HPDE6-E6E7 (cell line): ENCODE measurements around the gene PHYHIPL.

Source experiments
- DNase-seq: peaks from one replicate; pipeline ENCODE4 v3.0.0; 2011; ENCODE audit warnings: missing footprints; ENCODE audit errors: extremely low spot score

The PHYHIPL gene

GRCh38 chr10:59176241-59177030 is at the start of gene PHYHIPL:
PHYHIPL (plus strand) TSS chr10:59176643; CDS start chr10:59176854, 211 bp downstream.
- peak; percentile 41 for DNase-seq

DNA sequence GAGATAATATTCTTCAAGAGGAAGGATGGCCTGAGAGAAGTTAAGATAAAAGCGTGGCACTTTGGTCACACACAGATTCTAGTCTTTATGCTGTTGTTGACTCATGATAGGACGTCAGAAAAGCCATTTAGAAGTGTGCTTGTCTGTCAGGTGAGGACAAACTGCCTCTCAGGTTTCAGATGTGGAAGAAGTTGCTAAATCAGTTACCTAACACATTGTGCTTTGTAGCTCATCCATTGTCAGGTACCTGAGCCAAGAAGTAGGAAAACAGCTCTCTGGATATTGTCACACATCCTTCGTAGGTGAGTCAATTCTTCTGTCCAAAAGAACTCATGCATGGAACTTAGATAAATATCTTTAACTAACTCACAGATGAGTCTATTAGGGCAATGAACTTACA is 49.5 kb upstream of the PHYHIPL start:
- no peak for DNase-seq

DNA sequence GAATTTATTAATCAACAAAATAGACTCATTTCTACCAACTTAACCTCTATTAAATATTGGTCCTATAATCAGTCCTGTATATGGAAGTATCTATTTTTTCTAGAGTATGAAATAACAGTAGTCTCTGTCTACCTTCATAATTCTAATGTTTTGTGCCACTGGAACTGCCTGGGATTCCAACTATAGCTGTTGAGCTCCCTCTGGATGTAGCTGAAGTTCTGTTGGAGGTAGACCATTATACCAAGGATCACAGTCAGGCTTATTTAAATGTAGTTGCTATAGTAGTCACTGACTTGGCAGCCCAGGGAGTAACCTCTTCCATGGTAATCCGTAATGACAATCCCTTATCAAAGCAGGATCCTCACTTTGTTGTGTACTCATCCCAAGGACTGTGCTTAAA is 48.5 kb upstream of the PHYHIPL start:
- no peak for DNase-seq

DNA sequence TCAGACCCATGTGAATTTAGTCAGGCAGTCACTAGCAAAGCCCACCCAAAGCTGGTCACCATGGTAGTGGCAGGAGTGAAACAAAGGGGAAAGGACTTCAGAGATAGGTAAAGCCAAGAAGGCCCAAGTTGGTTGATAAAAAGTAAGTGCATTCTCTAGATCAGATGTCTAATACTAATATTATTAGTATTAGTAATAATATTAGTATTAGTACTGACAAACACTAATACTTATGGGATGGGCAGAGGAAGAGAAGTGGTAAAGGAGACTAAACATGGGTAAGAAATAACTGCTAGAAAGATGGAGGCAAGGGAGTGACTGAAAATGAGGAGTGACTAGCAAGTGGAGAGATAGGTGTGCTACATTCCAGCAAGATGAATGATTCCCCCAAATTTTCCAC is 46.6 kb upstream of the PHYHIPL start:
- no peak for DNase-seq

DNA sequence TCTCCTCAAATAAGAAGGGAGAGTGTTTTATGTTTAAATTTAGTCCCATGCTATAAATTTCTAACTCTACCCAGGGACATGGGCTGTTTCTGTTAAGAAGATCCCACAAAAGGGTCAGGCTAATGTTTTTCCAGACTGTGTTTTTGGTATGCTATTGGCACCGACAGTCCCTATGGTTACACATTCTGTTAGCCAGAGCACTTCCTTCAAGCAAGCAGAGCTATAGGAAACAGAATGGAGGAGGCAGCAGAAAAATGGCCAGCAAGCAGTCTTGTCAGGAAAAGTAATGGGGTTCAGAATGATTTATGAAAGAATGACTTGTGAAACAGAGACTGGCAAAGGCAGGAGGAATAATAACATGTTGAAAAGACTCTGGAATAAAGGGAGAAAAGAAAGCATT is 44.8 kb upstream of the PHYHIPL start:
- DNase-seq: no peak

GRCh38 chr10:59133841-59134593 is 42.4 kb upstream of the PHYHIPL start:
- DNase-seq: no peak

- DNase-seq: no peak
Measured at GRCh38 chr10:59134785-59135184, 41.7 kb upstream of the PHYHIPL start.

DNA sequence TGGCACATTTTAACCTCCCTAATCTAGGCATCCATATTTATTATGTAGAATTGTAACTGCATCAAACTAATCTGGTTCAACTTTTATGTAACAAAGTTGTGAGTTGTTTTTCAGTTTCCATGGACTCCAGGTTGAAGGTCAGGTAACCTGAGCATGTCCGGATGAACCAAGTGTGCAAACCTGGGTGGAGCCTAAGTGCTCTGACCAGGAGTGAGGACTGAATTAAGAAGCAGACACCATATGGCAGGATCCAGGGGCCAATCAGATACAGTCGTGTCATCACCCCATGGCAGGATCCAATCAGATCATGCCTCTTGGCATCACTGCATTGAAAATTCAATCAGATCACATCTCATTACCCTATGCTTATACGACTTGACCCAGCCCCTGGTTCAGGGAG is 41.2 kb upstream of the PHYHIPL start:
- no peak for DNase-seq

DNA sequence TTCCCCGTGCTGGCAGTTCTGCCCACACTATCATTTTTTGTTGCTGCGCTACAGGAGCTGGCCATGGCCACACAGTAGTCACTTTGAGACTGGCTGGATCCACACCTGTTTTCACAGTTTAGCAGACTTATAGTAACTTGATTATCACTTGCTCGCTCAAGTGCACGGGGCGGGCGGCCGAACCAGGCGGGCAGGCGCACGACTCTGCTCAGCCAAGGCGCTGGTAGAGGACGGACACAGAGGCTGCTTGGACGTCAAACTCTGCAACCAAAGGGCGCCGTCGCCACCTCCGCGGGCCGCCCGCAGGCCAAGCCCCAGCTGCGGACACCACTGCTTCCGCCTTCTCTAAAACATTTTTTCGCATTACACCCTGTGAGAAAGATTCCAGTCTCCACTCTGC is 38.4 kb upstream of the PHYHIPL start:
- DNase-seq: no peak

- no peak for DNase-seq
Measured at GRCh38 chr10:59143544-59143943, 32.9 kb upstream of the PHYHIPL start.

DNA sequence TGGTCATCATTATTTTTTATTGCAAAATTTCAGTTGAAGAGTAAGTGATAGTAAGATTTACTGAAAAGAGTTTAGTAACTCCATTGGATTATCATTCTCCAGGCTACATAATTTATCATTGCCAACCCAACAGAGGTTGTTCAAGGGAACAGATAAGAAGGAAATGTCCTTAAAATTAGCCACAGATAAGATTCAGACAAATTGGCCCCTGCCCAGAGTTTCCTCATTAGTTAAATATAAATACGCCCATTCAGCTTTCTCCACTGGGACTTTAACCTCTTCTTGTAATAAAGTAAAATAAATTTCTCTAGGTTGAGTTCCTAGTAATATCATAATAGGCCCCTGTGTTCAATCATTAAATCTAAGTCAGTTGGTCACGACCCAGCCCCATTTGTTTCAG is 27.7 kb upstream of the PHYHIPL start:
- no peak for DNase-seq

DNA sequence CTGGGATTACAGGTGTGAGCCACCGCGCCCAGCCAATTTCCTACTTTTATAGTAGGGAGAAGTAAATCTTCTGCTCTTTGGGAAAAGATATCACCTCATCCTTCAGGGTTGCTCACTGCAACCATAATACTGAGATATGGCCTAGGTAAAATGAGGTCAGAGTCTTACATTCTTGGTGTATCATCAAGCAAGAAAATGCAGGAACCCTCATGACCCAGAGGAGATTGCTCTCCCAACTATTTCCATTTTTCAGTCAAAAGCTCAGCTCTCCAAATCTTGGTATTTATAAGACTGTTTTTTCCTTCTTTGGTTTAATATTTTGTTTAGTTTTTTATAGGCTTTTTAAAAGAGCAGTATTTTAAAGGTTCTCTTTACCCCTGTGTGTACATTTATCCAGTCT is 20.9 kb upstream of the PHYHIPL start:
- DNase-seq: no peak

- no peak for DNase-seq
Measured at GRCh38 chr10:59167512-59167911, 8.9 kb upstream of the PHYHIPL start.

- no peak for DNase-seq
Measured at GRCh38 chr10:59172567-59172966, 3.9 kb upstream of the PHYHIPL start.

GRCh38 chr10:59173414-59173813 is 3.0 kb upstream of the PHYHIPL start:
- DNase-seq: peak; percentile 43

- no peak for DNase-seq
Measured at GRCh38 chr10:59175538-59176240, 754 bp upstream of the PHYHIPL start.

- DNase-seq: peak; percentile 68
Measured at GRCh38 chr10:59177031-59177797, 771 bp downstream of the PHYHIPL start.

GRCh38 chr10:59177836-59178235 is 1.4 kb downstream of the PHYHIPL start:
- DNase-seq: no peak

- no peak for DNase-seq
Measured at GRCh38 chr10:59179068-59179467, 2.6 kb downstream of the PHYHIPL start.

GRCh38 chr10:59180689-59181270 is 4.3 kb downstream of the PHYHIPL start:
- DNase-seq: no peak

- peak; percentile 47 for DNase-seq
Measured at GRCh38 chr10:59181668-59182067, 5.2 kb downstream of the PHYHIPL start.
